Hematopoietic multipotent progenitor cell treated with erythropoietin and hydrocortisone succinate and interleukin-3 and kit ligand, for 4 days (in vitro differentiated cells): Measurements from ENCODE around the gene TMEM209.
"Not testable (repeated sequence)": the region's sequence is repeated elsewhere in the genome, so short reads cannot be mapped to it uniquely, and the experiment has no call there.

ENCODE experiments used
- DNase-seq: peaks from one replicate; pipeline ENCODE4 v3.0.0-alpha.2; 2015

TMEM209 gene

GRCh38 chr7:130205084-130205947 is at the start of gene TMEM209:
Gene TMEM209 (minus strand): TSS chr7:130205406. CDS start chr7:130205375, 31 bp downstream.
- DNase-seq, result peak; percentile 99

GRCh38 chr7:130254555-130254954 is 49.3 kb upstream of the TMEM209 start:
- no peak for DNase-seq

GRCh38 chr7:130249626-130250025 is 44.4 kb upstream of the TMEM209 start:
- not testable (repeated sequence) for DNase-seq

GRCh38 chr7:130248842-130249241 is 43.6 kb upstream of the TMEM209 start:
- not testable (repeated sequence) for DNase-seq

GRCh38 chr7:130246491-130246890 is 41.3 kb upstream of the TMEM209 start:
- not testable (repeated sequence) for DNase-seq

- not testable (repeated sequence) for DNase-seq
Measured at GRCh38 chr7:130243486-130243885, 38.3 kb upstream of the TMEM209 start.

GRCh38 chr7:130242198-130243014 is 37.2 kb upstream of the TMEM209 start:
- peak; percentile 71 for DNase-seq

GRCh38 chr7:130240240-130240639 is 35.0 kb upstream of the TMEM209 start:
- DNase-seq, result no peak

- not testable (repeated sequence) for DNase-seq
Measured at GRCh38 chr7:130236361-130236760, 31.2 kb upstream of the TMEM209 start.

GRCh38 chr7:130234078-130234477 is 28.9 kb upstream of the TMEM209 start:
- DNase-seq, result no peak

GRCh38 chr7:130232209-130232608 is 27.0 kb upstream of the TMEM209 start:
- DNase-seq, result no peak

- DNase-seq, result no peak
Measured at GRCh38 chr7:130231792-130232191, 26.6 kb upstream of the TMEM209 start.

GRCh38 chr7:130229981-130230380 is 24.8 kb upstream of the TMEM209 start:
- DNase-seq, result not testable (repeated sequence)

GRCh38 chr7:130228840-130229502 is 23.8 kb upstream of the TMEM209 start:
- peak; percentile 27 for DNase-seq

- no peak for DNase-seq
Measured at GRCh38 chr7:130227883-130228575, 22.8 kb upstream of the TMEM209 start.

GRCh38 chr7:130226333-130226732 is 21.1 kb upstream of the TMEM209 start:
- no peak for DNase-seq

- not testable (repeated sequence) for DNase-seq
Measured at GRCh38 chr7:130224923-130225322, 19.7 kb upstream of the TMEM209 start.

- no peak for DNase-seq
Measured at GRCh38 chr7:130224210-130224609, 19.0 kb upstream of the TMEM209 start.

- no peak for DNase-seq
Measured at GRCh38 chr7:130223646-130224045, 18.4 kb upstream of the TMEM209 start.

GRCh38 chr7:130221746-130222145 is 16.5 kb upstream of the TMEM209 start:
- DNase-seq, result no peak

- no peak for DNase-seq
Measured at GRCh38 chr7:130219871-130220270, 14.7 kb upstream of the TMEM209 start.

- DNase-seq, result no peak
Measured at GRCh38 chr7:130218806-130219620, 13.8 kb upstream of the TMEM209 start.
